Erythroblast (primary cell): ENCODE measurements around the gene HMGN2.
A peak's percentile ranks its signal among the peaks of the same experiment; 100 is the strongest.

Experiments used
- GATA1 ChIP-seq: IDR thresholded peaks from 2 replicates; pipeline ENCODE4 v1.6.1; 2011; ENCODE audit warnings: low read depth, mild to moderate bottlenecking, control low read depth, low read length, moderate library complexity
- POLR2A ChIP-seq: IDR thresholded peaks from 2 replicates; pipeline ENCODE4 v1.6.1; 2011; ENCODE audit warnings: mild to moderate bottlenecking, low read length

GRCh38 chr1:26472901-26473845 lies 933 bp downstream of the HMGN2 start:
- TF ChIP-seq POLR2A (peak; percentile 49), GATA1 (no peak)
